Measurements from ENCODE around the gene CXCL13.
"Not testable (repeated sequence)": the region's sequence is repeated elsewhere in the genome, so short reads cannot be mapped to it uniquely, and the experiment has no call there.

Gene CXCL13, protein sequence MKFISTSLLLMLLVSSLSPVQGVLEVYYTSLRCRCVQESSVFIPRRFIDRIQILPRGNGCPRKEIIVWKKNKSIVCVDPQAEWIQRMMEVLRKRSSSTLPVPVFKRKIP

DNA sequence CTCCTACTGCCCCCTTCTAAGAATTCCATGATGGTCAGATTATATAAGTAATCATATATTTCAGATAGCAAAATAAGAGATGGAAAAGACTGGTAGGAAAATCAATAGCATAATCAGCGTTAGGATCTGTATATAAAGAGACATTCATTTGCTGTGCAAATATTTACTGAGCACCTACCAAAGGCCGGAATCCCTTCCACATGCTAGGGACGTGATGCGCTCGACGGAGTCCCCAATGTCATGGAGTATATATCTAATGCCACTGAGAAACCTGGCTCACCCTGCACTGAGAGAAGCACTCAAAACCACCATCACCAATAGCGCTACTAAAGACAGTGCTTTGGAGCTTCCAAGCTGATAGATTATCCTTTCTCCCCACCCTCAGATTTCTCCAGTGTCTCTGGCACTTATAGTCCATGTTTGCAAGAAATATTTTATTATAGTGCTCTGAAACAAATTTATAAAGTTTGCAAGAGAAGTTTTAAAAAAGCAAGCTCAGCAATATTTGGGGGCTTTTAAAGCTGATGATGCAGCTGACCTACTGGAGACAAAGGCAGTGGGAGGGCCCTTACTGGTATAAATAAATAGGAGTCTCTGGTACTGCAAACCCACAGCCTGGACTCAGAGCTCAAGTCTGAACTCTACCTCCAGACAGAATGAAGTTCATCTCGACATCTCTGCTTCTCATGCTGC lies at the start of gene CXCL13:
Gene CXCL13, plus strand, starts transcription at position 611 of the 693 bp plus-strand sequence. Its CDS starts 46 bp downstream, at position 657.
- no peak for TF ChIP-seq ZFX (IDR thresholded peaks at IDR 0.05; ENCODE audit: borderline replicate concordance)
- TF ChIP-seq, protein P1, sequence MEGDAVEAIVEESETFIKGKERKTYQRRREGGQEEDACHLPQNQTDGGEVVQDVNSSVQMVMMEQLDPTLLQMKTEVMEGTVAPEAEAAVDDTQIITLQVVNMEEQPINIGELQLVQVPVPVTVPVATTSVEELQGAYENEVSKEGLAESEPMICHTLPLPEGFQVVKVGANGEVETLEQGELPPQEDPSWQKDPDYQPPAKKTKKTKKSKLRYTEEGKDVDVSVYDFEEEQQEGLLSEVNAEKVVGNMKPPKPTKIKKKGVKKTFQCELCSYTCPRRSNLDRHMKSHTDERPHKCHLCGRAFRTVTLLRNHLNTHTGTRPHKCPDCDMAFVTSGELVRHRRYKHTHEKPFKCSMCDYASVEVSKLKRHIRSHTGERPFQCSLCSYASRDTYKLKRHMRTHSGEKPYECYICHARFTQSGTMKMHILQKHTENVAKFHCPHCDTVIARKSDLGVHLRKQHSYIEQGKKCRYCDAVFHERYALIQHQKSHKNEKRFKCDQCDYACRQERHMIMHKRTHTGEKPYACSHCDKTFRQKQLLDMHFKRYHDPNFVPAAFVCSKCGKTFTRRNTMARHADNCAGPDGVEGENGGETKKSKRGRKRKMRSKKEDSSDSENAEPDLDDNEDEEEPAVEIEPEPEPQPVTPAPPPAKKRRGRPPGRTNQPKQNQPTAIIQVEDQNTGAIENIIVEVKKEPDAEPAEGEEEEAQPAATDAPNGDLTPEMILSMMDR (IDR thresholded peaks at IDR 0.05), result no peak
- H3K27ac ChIP-seq, result no peak within 1 kb of the TSS

DNA sequence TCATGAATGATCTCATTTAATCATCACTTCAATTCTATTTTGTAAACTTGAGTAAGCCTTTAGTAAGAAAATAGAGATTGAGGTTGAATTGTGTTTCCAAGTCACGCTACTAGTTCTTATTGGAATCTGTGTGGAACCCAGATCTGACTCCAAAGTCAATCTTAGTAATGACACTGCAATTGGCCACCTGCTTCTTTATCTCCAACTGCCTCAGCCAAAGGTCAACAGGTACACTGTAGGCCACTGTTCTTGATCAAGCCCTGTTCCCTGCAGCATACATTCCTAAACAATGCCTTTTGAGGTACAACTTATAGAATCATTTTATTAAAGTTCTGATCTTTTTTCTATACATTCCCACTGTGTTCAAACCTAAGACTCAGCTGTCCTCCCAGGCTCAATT lies 45.5 kb upstream of the CXCL13 start:
- no peak for TF ChIP-seq ZFX (IDR thresholded peaks at IDR 0.05; ENCODE audit: borderline replicate concordance)
- TF ChIP-seq, protein P1 (IDR thresholded peaks at IDR 0.05), result no peak

DNA sequence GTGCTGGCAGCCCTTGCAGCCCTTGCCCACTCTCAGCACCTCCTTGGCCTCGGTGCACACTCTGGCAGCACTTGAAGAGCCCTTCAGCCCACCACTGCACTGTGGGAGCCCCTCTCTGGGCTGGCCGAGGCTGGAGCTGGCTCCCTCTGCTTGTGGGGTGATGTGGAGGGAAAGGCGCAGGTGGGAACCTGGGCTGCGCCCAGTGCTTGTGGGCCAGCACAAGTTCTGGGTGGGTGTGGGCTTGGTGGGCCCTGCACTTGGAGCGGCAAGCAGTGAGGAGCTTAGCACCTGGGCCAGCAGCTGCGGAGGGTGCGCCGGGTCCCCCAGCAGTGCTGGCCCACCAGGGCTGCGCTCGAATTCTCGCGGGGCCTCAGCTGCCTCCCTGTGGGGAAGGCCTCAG lies 43.9 kb upstream of the CXCL13 start:
- H3K27ac ChIP-seq, result not testable (repeated sequence)

More for the DNA sequence above, 45.5 kb upstream of the CXCL13 start:
- no peak overlapping the region for H3K27ac ChIP-seq

DNA sequence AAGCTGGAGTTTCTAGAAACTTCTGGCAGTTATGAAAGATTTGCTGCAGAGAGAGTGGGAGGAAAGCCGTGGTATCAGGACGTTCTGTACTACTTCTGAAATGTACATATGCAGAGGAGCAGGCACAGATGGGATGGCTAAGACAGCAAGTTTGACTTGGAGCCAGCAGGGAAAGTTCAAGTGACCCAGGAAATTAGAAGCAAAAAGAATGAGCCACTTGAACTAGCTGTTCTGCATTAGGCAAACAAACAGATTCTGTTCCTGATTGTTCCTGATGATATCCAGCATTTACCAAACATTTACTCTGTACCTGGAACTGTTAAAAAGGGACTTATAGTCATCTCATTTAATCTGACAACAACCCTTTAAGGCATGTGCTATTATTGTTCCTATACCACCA lies 41.4 kb upstream of the CXCL13 start:
- no peak for TF ChIP-seq ZFX (IDR thresholded peaks at IDR 0.05; ENCODE audit: borderline replicate concordance)
- peak overlapping the region; percentile 93 for H3K27ac ChIP-seq

DNA sequence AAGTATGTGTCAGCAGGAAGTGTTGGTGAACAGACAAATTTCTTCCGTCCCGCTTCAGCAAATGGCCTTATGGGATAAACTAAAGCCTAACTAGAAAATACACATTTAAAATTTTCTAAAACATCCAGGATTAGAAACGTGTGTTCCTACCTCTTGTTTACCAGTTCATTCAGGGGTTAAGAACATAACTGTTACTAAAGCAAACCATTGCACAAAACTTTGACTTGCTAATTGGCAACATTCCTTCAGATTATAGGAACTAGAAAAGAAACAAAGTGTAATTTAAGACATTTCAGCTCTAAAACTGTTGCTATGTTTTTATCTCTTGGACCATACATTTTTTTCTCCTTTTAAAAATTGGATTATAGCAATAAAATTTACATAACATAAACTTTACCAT lies 39.5 kb upstream of the CXCL13 start:
- no peak for TF ChIP-seq ZFX (IDR thresholded peaks at IDR 0.05; ENCODE audit: borderline replicate concordance)
- TF ChIP-seq, protein P1 (IDR thresholded peaks at IDR 0.05), result no peak
- H3K27ac ChIP-seq, result peak overlapping the region; percentile 93; the same call in 1 of the 2 replicates

DNA sequence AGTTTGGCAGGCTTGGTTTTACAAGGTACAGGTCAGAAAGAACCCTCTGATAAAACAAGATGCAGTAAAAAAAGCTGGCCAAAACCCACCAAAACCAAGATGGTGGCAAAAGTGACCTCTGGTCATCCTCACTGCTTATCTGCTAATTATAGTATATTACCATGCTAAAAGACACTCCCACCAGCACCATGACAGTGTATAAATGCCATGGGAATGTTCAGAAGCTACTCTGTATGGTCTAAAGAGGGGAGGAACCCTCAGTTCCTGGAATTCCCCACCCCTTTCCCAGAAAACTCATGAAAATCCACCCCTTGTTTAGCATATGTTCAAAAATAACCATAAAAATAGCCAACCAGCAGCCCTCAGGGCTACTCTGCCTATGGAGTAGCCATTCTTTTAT lies 38.1 kb upstream of the CXCL13 start:
- TF ChIP-seq, protein P1 (IDR thresholded peaks at IDR 0.05), result no peak
- TF ChIP-seq ZFX (IDR thresholded peaks at IDR 0.05; ENCODE audit: borderline replicate concordance), result no peak
- no peak overlapping the region for H3K27ac ChIP-seq

DNA sequence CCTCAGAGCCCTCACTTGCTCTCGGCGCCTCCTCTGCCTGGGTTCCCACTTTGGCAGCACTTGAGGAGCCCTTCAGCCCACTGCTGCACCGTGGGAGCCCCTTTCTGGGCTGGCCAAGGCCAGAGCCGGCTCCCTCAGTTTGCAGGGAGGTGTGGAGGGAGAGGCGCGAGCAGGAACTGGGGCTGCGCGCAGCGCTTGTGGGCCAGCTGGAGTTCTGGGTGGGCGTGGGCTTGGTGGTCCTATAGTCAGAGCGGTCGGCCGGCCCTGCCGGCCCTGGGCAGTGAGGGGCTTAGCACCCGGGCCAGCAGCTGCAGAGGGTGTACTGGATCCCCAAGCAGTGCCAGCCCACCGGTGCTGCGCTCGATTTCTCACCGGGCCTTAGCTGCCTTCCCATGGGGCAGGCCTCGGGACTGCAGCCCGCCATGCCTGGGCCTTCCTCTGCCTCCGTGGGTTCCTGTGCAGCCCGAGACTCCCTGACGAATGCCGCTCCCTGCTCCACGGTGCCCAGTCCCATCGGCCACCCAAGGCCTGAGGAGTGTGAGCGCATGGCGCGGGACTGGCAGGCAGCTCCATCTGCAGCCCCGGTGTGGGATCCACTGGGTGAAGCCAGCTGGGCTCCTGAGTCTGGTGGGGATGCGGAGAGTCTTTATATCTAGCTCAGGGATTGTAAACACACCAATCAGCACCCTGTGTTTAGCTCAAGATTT lies 35.0 kb upstream of the CXCL13 start:
- H3K27ac ChIP-seq, result not testable (repeated sequence)

DNA sequence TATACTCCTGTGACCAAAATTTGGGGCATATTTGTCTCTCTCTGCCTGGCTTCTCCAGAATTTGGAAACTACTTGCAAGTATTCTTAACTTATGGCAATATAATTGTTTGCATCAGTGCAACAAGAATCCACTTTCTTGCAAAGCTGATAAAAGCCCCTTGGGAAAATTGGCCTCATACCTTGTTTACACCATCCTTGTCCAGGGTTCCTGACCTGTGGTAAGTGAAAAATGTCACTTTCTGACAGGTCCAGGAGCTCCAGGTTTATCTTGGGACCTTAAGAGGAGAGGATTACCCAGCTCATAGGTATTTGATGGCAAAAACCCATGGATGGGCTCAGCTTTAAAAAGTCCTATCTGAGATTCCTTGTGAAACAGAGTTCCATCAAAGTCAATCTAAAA lies 29.3 kb upstream of the CXCL13 start:
- no peak for TF ChIP-seq ZFX (IDR thresholded peaks at IDR 0.05; ENCODE audit: borderline replicate concordance)
- TF ChIP-seq, protein P1 (IDR thresholded peaks at IDR 0.05), result no peak
- no peak overlapping the region for H3K27ac ChIP-seq

Measured in 22Rv1 (cell line).